Myocyte (in vitro differentiated cells): ENCODE data around the gene CLCA2. TPM values are rescaled to one million over a fixed set of nuclear protein-coding genes. Genes with fewer than 3 reads are reported as not detected.

Experiments used
- total RNA-seq: library from RNA; depleted of rRNA; stranded (reverse); fragments of >200 nt; gene quantifications from 2 replicates; pipeline ENCODE4 v1.2.3, GENCODE V29; 2014

CLCA2 gene
- total RNA-seq, 1 donor from 2014 or later: 0.62 TPM

Other genes with a start within 250 kb of the CLCA2 start
- 14.7 and 18.5 TPM in 2 replicates for gene ODF2L, start 27.8 kb upstream of the CLCA2 start, total RNA-seq
- not detected in 2 replicates for gene CLCA1, start 44.8 kb downstream of the CLCA2 start, total RNA-seq
- gene CLCA4, start 122.9 kb downstream of the CLCA2 start, total RNA-seq: not detected in 2 replicates